IMR-90 (cell line): ENCODE results near the gene RBFA. TPM values are rescaled to one million over a fixed set of nuclear protein-coding genes. Genes with fewer than 3 reads are reported as not detected.

Experiments used
- ATAC-seq: fragments of 200-7000 bp; cut with Tn5 transposase; 2 replicates; pipeline ENCODE4 v1.9.1; 2020; ENCODE audit warnings: low read depth, mild to moderate bottlenecking, moderate library complexity
- BruUV-seq: library from RNA; stranded (reverse); fragments of 400-500 nt; replicated peaks from 2 replicates; lab custom pipeline; 2021; lab: Mats Ljungman, UMichigan
- CTCF ChIA-PET: fragments of 300-600 bp; formaldehyde crosslinking; extraction: SDS; loops from one replicate; lab custom pipeline; 2021; ENCODE audit warnings: antibody characterized with exemption; lab: Yijun Ruan, JAX
- POLR2A ChIA-PET: fragments of 300-600 bp; sonication (Branson Sonifier 250); formaldehyde crosslinking; loops from one replicate; lab custom pipeline; 2022; ENCODE audit warnings: antibody characterized with exemption; ENCODE audit not compliant: unreplicated experiment; lab: Charles Lee
- DNase-seq: peaks from one replicate; pipeline ENCODE4 v3.0.0; 2013
- H2AFZ ChIP-seq: replicated peaks from 2 replicates; pipeline ENCODE3; 2013; ENCODE audit warnings: low read length, mild to moderate bottlenecking; ENCODE audit not compliant: poor library complexity
- H2AK5ac ChIP-seq: 2 replicates; pipeline ENCODE4 v1.6.1; 2013; ENCODE audit warnings: low read depth, low read length, inconsistent platforms
- H2AK9ac ChIP-seq: replicated peaks from 2 replicates; pipeline ENCODE3; 2013; ENCODE audit warnings: mild to moderate bottlenecking, low read depth, low read length, moderate library complexity; ENCODE audit not compliant: poor library complexity
- H2BK120ac ChIP-seq: 2 replicates; pipeline ENCODE4 v1.6.1; 2013; ENCODE audit warnings: low read depth, low read length, inconsistent platforms
- H2BK15ac ChIP-seq: 3 replicates; pipeline ENCODE4 v1.6.1; 2013; ENCODE audit warnings: low read depth, low read length, inconsistent platforms
- H2BK20ac ChIP-seq: 2 replicates; pipeline ENCODE4 v1.6.1; 2013; ENCODE audit warnings: low read depth, mild to moderate bottlenecking, inconsistent platforms, low read length, moderate library complexity
- H2BK5ac ChIP-seq: 2 replicates; pipeline ENCODE4 v1.6.1; 2013; ENCODE audit warnings: mild to moderate bottlenecking, low read depth, low read length, inconsistent platforms; ENCODE audit not compliant: poor library complexity, severe bottlenecking
- H3K14ac ChIP-seq: replicated peaks from 2 replicates; pipeline ENCODE4 v1.6.1; 2013; ENCODE audit warnings: low read depth, low read length, inconsistent platforms
- H3K18ac ChIP-seq: 2 replicates; pipeline ENCODE4 v1.6.1; 2013; ENCODE audit warnings: low read depth, low read length, control low read depth
- H3K23ac ChIP-seq: 2 replicates; pipeline ENCODE4 v1.6.1; 2013; ENCODE audit warnings: low read depth, low read length, inconsistent platforms
- H3K27ac ChIP-seq: 2 replicates; pipeline ENCODE4 v1.5.1; 2013; ENCODE audit warnings: mild to moderate bottlenecking, control low read depth, low read length; ENCODE audit not compliant: insufficient read depth
- H3K27me3 ChIP-seq: 2 replicates; pipeline ENCODE4 v1.6.1; 2013; ENCODE audit warnings: low read length; ENCODE audit not compliant: control insufficient read depth, insufficient read depth
- H3K36me3 ChIP-seq: 2 replicates; pipeline ENCODE4 v1.6.1; 2013; ENCODE audit warnings: low read length, mixed read lengths; ENCODE audit not compliant: control insufficient read depth, insufficient read depth
- H3K4ac ChIP-seq: 2 replicates; pipeline ENCODE4 v1.6.1; 2013; ENCODE audit warnings: low read depth, low read length, inconsistent platforms
- H3K4me1 ChIP-seq: 2 replicates; pipeline ENCODE4 v1.6.1; 2013; ENCODE audit warnings: low read length, mixed read lengths; ENCODE audit not compliant: control insufficient read depth, insufficient read depth
- H3K4me2 ChIP-seq: 2 replicates; pipeline ENCODE4 v1.6.1; 2013; ENCODE audit warnings: low read depth, mild to moderate bottlenecking, control low read depth, low read length, moderate library complexity
- H3K4me3 ChIP-seq: 2 replicates; pipeline ENCODE4 v1.5.1; 2013; ENCODE audit warnings: low read depth, mild to moderate bottlenecking, control low read depth, low read length, moderate library complexity; ENCODE audit not compliant: insufficient read depth
- H3K56ac ChIP-seq: 2 replicates; pipeline ENCODE4 v1.6.1; 2013; ENCODE audit warnings: low read length, inconsistent platforms; ENCODE audit not compliant: insufficient read depth; ENCODE audit errors: extremely low read depth
- H3K79me1 ChIP-seq, 2 experiments: 2 replicates each; pipeline ENCODE4 v1.6.1; 2013; ENCODE audit warnings: low read length in 2 of 2, inconsistent platforms in 1 of 2, low read depth in 1 of 2
- H3K9ac ChIP-seq: 2 replicates; pipeline ENCODE4 v1.6.1; 2013; ENCODE audit warnings: low read depth, low read length, control low read depth
- H3K9me1 ChIP-seq: 2 replicates; pipeline ENCODE4 v1.6.1; 2013; ENCODE audit warnings: low read length, inconsistent platforms; ENCODE audit not compliant: insufficient read depth
- H3K9me3 ChIP-seq: 2 replicates; pipeline ENCODE4 v1.6.1; 2013; ENCODE audit warnings: low read length; ENCODE audit not compliant: control insufficient read depth, insufficient read depth
- H4K20me1 ChIP-seq: 2 replicates; pipeline ENCODE4 v1.6.1; 2013; ENCODE audit warnings: low read length, inconsistent platforms; ENCODE audit not compliant: insufficient read depth
- H4K5ac ChIP-seq: 2 replicates; pipeline ENCODE4 v1.6.1; 2013; ENCODE audit warnings: mild to moderate bottlenecking, low read depth, low read length, control low read depth
- H4K8ac ChIP-seq, 2 experiments: 2 replicates each; pipeline ENCODE4 v1.6.1; 2013; ENCODE audit warnings: low read depth in 2 of 2, low read length in 2 of 2, control low read depth in 1 of 2, inconsistent platforms in 1 of 2
- H4K91ac ChIP-seq: 2 replicates; pipeline ENCODE4 v1.6.1; 2013; ENCODE audit warnings: low read depth, low read length, inconsistent platforms; ENCODE audit not compliant: insufficient read depth
- BHLHE40 ChIP-seq: fragments of 150-350 bp; IDR thresholded peaks from 2 replicates; pipeline ENCODE4 v1.6.1; 2016; ENCODE audit warnings: mild to moderate bottlenecking, low read depth, low read length
- CEBPB ChIP-seq: IDR thresholded peaks from 2 replicates; pipeline ENCODE4 v1.6.1; 2012; ENCODE audit warnings: low read depth, low read length, improper control_type of control experiment
- CHD1 ChIP-seq: IDR thresholded peaks from 2 replicates; pipeline ENCODE4 v1.6.1; 2012; ENCODE audit warnings: low read depth, low read length, improper control_type of control experiment
- CTCF ChIP-seq: conservative IDR thresholded peaks from 2 replicates; pipeline ENCODE4 v1.5.1; 2012; ENCODE audit warnings: mild to moderate bottlenecking, low read depth, low read length, improper control_type of control experiment
- ELK1 ChIP-seq: fragments of 150-350 bp; IDR thresholded peaks from 2 replicates; pipeline ENCODE4 v1.6.1; 2016; ENCODE audit warnings: low read depth, mild to moderate bottlenecking, low read length, moderate library complexity, borderline replicate concordance
- FOS ChIP-seq: fragments of 150-350 bp; IDR thresholded peaks from 2 replicates; pipeline ENCODE4 v1.6.1; 2016; ENCODE audit warnings: low read depth, low read length
- MAFK ChIP-seq: IDR thresholded peaks from 2 replicates; pipeline ENCODE4 v1.6.1; 2012; ENCODE audit warnings: low read depth, low read length, improper control_type of control experiment
- MAZ ChIP-seq: IDR thresholded peaks from 2 replicates; pipeline ENCODE4 v1.6.1; 2012; ENCODE audit warnings: low read depth, mild to moderate bottlenecking, low read length, improper control_type of control experiment, moderate library complexity, borderline replicate concordance
- MXI1 ChIP-seq: IDR thresholded peaks from 2 replicates; pipeline ENCODE4 v1.6.1; 2012; ENCODE audit warnings: low read depth, mild to moderate bottlenecking, low read length, moderate library complexity, borderline replicate concordance
- NFE2L2 ChIP-seq: fragments of 150-350 bp; IDR thresholded peaks from 2 replicates; pipeline ENCODE4 v1.6.1; 2016; ENCODE audit warnings: low read depth, mild to moderate bottlenecking, low read length
- POLR2A ChIP-seq: IDR thresholded peaks from 2 replicates; pipeline ENCODE4 v1.6.1; 2012; ENCODE audit warnings: mild to moderate bottlenecking, low read depth, low read length
- RAD21 ChIP-seq: IDR thresholded peaks from 2 replicates; pipeline ENCODE4 v1.6.1; 2012; ENCODE audit warnings: low read length, improper control_type of control experiment
- RCOR1 ChIP-seq: IDR thresholded peaks from 2 replicates; pipeline ENCODE4 v1.6.1; 2012; ENCODE audit warnings: mild to moderate bottlenecking, low read length, improper control_type of control experiment; ENCODE audit not compliant: insufficient replicate concordance
- RFX5 ChIP-seq: IDR thresholded peaks from 2 replicates; pipeline ENCODE4 v1.8.0; 2012; ENCODE audit warnings: low read depth, mild to moderate bottlenecking, low read length, moderate library complexity
- SMC3 ChIP-seq: fragments of 150-350 bp; IDR thresholded peaks from 2 replicates; pipeline ENCODE4 v1.6.1; 2016; ENCODE audit warnings: low read depth, mild to moderate bottlenecking, antibody characterized with exemption, low read length, moderate library complexity
- USF2 ChIP-seq: fragments of 150-350 bp; IDR thresholded peaks from 2 replicates; pipeline ENCODE4 v1.6.1; 2017; ENCODE audit warnings: mild to moderate bottlenecking, antibody characterized with exemption, low read length, low read depth
- WGBS, 2 experiments: methylation state at CpG; one replicate each; pipeline versions ENCODE4 v1.1.5 to v1.1.7; 2013; ENCODE audit warnings: missing lambda C conversion rate in 2 of 2; ENCODE audit not compliant: insufficient read length in 1 of 2; ENCODE audit errors: extremely low coverage in 2 of 2; 5-methylcytosine and 5-hydroxymethylcytosine counted together
- dilution Hi-C: fragments of 300-500 bp; cut with HindIII; formaldehyde crosslinking; loops from one replicate; pipeline ENCODE4 v1.14.3; 2018; ENCODE audit warnings: low sequenced_read_pairs; ENCODE audit not compliant: unreplicated experiment
- in situ Hi-C: fragments of 300-500 bp; cut with MboI; formaldehyde crosslinking; loops from 3 replicates; pipeline ENCODE4 v1.14.3; 2019; ENCODE audit warnings: low sequenced_read_pairs, inconsistent platforms, mixed read lengths
- intact Hi-C: fragments of 100-400 bp; cut with micrococcal nuclease; formaldehyde crosslinking; loops from 2 replicates; pipeline ENCODE4 v1.10.0; 2022
- polyA plus RNA-seq, 3 experiments: library from polyadenylated mRNA; depleted of rRNA; stranded (reverse); fragments of >200 nt; gene quantifications; 2 replicates each; pipeline ENCODE4 v1.2.3, GENCODE V29; 2012; ENCODE audit warnings: low replicate concordance in 1 of 3
- total RNA-seq: library from RNA; depleted of rRNA; stranded (reverse); fragments of >200 nt; gene quantifications from 2 replicates; pipeline ENCODE4 v1.2.3, GENCODE V29; 2012

The RBFA gene
- total and polyA plus RNA-seq, 2 of the 4 experiments (the other 2 are of a cell fraction), result 21.0 to 38.0 TPM

- DNase-seq, result no peak
- no CpG with 5 or more reads among the region's 2 CpGs for WGBS, 2 experiments
- no peaks in the 10 kb centered on the region for H3K9me1 ChIP-seq
- no peak overlapping the region for H3K14ac ChIP-seq
- H3K56ac ChIP-seq, result no peak overlapping the region
- TF ChIP-seq CTCF (no peak), MAZ (no peak), NFE2L2 (no peak), POLR2A (no peak), RFX5 (no peak), CEBPB (no peak), RCOR1 (no peak), FOS (no peak), CHD1 (no peak), BHLHE40 (no peak), USF2 (no peak), RAD21 (no peak), MXI1 (no peak), ELK1 (no peak), MAFK (no peak), SMC3 (no peak)
- no peak overlapping the region for H2BK120ac ChIP-seq
- H2AFZ ChIP-seq, result no peak overlapping the region
- no peak overlapping the region for H2BK5ac ChIP-seq
- H3K79me1 ChIP-seq, result no peaks in the 10 kb centered on the region
- in situ Hi-C loops (no loop called here), dilution Hi-C loops (no loop called here), intact Hi-C loops (no loop called here)
- H4K8ac ChIP-seq, result no peak overlapping the region
- H3K4me2 ChIP-seq, result no peak overlapping the region
- no peaks in the 10 kb centered on the region for H3K27me3 ChIP-seq
- H3K4ac ChIP-seq, result no peak overlapping the region
- no peak overlapping the region for H4K5ac ChIP-seq
- no peak overlapping the region for H3K18ac ChIP-seq
- H2AK5ac ChIP-seq, result no peak overlapping the region
- H3K27ac ChIP-seq, result no peak overlapping the region
- no peak for ATAC-seq
- H2BK20ac ChIP-seq, result no peak overlapping the region
- H3K4me1 ChIP-seq, result no peaks in the 10 kb centered on the region
- ChIA-PET CTCF (no interaction called here), POLR2A (no interaction called here)
- no peak overlapping the region for H3K4me3 ChIP-seq
- BruUV-seq, result no TSS peak
- H4K20me1 ChIP-seq, result no peaks in the 10 kb centered on the region
- H3K9ac ChIP-seq, result no peak overlapping the region
- H3K9me3 ChIP-seq, result peaks cover 25% of the 10 kb centered on the region
- H3K23ac ChIP-seq, result no peak overlapping the region
- peaks cover under 1% of the 10 kb centered on the region; the same call in 1 of the 2 replicates for H3K36me3 ChIP-seq
- H2AK9ac ChIP-seq, result no peak overlapping the region
- H2BK15ac ChIP-seq, result no peak overlapping the region
- H4K91ac ChIP-seq, result no peak overlapping the region
These were observed 21.9 kb downstream of the RBFA start for GRCh38 chr18:80056095-80056494.
